GM12873 (cell line): ENCODE results near the gene MSL1.

Source experiments
- TF ChIP-seq, protein P1 (sequence below): IDR thresholded peaks from 2 replicates; pipeline ENCODE4 v1.5.1; 2012; ENCODE audit warnings: low read depth, mild to moderate bottlenecking, moderate library complexity, low read length, control low read depth; ENCODE audit not compliant: insufficient read depth; ENCODE audit errors: missing control alignments

MSL1 gene

DNA sequence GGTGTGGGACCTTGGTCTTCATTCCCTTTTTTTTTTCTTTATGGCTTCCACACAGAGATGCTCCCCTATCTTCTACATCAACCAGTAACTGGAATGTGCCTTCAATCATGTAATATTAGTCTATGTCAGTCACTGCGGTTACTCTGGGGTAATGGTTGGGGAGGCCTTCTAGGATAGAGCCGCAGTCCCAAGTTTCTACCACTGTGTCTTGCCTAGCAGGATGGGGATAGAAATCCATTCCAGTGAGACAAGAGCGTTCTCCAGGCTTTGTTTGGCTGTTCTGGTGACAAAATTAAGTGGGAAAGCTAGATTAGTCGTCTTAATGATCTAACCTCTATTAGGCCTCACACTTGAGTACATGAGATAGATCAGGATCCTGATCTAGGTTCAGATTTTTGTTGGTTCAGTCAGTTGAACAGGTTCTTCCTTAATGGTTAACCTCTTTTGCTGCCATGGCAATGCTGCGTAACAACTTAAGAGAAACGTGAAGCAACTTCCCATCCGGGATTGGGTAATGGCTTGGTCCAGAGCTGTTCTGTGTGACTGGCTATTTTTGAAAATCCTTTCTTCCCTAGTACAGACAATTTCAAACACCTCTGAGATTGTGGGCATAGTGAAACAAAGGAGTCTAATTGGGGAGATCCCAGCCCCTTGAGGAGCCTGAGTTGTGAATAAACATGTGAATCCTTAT is 8.7 kb downstream of the MSL1 start:
- TF ChIP-seq, protein P1, sequence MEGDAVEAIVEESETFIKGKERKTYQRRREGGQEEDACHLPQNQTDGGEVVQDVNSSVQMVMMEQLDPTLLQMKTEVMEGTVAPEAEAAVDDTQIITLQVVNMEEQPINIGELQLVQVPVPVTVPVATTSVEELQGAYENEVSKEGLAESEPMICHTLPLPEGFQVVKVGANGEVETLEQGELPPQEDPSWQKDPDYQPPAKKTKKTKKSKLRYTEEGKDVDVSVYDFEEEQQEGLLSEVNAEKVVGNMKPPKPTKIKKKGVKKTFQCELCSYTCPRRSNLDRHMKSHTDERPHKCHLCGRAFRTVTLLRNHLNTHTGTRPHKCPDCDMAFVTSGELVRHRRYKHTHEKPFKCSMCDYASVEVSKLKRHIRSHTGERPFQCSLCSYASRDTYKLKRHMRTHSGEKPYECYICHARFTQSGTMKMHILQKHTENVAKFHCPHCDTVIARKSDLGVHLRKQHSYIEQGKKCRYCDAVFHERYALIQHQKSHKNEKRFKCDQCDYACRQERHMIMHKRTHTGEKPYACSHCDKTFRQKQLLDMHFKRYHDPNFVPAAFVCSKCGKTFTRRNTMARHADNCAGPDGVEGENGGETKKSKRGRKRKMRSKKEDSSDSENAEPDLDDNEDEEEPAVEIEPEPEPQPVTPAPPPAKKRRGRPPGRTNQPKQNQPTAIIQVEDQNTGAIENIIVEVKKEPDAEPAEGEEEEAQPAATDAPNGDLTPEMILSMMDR: no peak

DNA sequence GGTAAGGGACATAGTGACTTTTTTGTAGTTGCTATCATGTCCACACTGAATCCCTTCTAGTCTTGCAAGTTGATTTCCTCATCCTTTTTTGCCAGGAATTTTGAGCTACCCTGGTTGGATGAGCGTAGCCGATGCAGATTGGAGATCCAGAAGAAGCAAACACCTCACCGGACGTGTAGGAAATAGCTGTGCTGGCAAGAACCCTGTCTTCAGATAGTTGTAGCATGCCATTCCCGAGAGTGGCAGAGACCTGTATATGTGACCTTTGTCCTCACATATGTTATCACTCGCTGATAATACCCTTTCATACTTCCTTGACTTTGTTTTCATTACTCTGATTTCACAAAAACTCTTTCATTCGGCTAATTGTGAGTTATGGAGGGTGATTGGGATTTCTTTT is 12.4 kb downstream of the MSL1 start:
- TF ChIP-seq, protein P1: no peak

DNA sequence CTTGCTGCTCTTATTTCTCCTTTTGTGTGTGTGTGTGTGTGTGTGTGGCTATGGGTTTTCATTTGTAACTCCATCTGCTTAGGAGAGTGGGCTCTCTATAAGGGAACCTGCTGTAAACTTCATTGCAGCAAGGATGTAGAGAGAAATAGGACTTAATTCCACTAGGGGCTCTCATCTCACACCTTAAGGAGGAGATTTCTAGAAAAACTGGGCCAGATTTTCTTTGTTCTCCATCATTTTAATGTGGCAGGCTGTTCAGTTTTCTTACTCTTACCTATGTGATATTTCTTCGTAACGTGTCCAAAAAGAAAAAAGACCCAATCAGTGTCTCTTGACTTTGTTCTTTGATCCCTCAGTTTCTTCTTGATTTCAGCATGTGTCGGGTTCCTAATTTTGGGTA is 14.0 kb downstream of the MSL1 start:
- TF ChIP-seq, protein P1: no peak

DNA sequence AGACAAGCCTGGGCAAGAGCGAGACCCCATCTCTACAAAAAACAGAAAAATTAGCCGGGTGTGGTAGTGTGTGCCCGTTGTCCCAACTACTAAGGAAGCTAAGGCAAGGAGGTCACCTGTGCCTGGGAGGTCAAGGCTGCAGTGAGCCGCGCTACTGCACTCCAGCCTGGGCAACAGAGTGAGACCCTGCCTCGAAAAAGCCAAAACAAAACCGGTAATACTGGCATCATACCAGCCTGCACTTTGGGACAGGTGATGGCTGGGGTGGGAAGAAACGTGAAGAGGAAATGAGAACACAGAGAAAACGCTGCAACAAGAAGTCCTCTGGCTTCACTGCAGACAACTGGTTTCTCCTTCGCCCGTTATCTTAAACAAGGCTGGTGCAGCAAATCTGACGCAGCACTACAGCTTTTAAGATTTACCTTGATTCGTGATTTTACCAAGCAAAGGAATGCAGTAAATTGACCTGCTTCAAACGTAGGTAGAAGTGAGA is 17.8 kb downstream of the MSL1 start:
- TF ChIP-seq, protein P1: no peak

DNA sequence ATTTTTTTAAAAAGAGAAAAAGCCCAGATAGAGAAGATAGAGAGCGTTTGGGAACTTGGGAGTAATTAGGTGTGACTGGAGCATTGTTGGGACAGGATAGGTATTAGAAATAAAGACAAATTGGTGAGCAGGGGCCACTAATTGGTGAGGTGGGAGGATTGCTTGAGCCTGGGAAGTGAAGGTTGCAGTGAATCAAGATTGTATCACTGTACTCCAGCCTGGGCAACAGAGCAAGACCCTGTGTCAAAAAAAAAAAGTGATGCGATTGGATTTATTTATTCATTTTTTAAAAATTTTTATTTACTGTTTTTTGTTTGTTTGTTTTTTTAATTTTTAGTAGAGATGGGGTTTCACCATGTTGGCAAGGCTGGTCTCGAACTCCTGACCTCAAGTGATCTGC is 23.7 kb downstream of the MSL1 start:
- TF ChIP-seq, protein P1: no peak

DNA sequence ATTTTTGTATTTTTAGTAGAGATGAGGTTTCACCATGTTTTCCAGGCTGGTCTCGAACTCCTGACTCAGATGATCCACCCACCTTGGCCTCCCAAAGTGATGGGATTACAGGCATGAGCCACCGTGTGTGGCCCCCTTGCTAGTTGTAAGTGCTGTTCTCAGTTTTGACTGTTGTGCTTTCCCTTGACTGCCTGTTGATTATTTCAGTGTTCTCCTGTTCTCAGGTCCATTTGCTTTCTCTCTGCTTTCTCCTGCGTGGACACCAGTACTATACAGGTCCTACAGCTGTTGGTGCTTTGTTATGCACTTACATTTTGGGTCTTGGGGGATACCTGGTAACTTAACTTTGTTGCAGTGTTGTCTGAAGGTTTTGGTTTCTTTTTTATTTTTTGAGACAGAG is 26.8 kb downstream of the MSL1 start:
- TF ChIP-seq, protein P1: no peak

DNA sequence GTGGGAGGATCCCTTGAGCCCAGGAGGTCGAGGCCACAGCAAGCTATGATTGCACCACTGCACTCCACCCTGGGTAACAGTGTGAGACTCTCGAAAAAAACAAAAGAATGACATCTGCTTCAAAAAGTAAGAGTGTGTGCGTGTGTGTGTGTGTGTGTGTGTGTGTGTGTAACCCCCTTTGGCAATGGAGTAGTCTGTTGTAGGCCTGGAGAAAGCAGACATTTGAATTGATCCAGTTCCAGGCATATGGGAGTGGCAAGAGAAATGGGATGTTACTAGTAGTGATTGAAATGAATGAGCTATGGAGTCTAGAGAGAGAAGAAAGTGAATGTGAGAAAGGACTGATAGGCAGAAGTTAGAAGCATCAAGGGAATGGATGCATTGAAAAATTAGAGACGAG is 28.5 kb downstream of the MSL1 start:
- TF ChIP-seq, protein P1: no peak
